GM12865 (cell line): Measurements from ENCODE around the gene ALDH5A1.

ENCODE experiments used
- DNase-seq: peaks from one replicate; pipeline ENCODE4 v3.0.0; 2010; ENCODE audit warnings: low read depth
- H3K4me3 ChIP-seq: 2 replicates; pipeline ENCODE4 v1.5.1; 2011; ENCODE audit warnings: mild to moderate bottlenecking, low read depth, low read length, control low read depth
- TF ChIP-seq, protein P1 (sequence below): IDR thresholded peaks from 2 replicates; pipeline ENCODE4 v1.5.1; 2011; ENCODE audit warnings: low read length, control low read depth, low read depth, inconsistent platforms; ENCODE audit not compliant: insufficient read depth; ENCODE audit errors: missing control alignments

Gene ALDH5A1

DNA sequence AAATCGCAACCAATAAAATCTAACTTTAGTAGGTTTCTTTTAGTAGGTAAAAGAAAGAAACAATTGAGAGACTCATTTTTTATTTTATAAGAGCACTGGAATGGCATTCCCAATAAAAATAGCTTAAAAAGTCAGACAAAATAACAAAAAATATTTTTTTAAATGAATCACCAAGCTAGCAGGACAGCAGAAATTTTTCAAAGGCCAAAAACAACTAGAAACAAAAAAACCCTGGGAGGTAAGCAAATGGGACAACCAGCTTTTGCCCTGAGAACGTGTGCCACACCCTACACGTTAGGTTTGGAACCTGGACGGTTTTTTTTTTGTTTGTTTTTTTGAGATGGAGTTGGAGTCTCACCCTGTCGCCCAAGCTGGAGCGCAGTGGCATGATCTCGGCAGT lies 25.0 kb upstream of the ALDH5A1 start:
- DNase-seq = no peak
- TF ChIP-seq, protein P1, sequence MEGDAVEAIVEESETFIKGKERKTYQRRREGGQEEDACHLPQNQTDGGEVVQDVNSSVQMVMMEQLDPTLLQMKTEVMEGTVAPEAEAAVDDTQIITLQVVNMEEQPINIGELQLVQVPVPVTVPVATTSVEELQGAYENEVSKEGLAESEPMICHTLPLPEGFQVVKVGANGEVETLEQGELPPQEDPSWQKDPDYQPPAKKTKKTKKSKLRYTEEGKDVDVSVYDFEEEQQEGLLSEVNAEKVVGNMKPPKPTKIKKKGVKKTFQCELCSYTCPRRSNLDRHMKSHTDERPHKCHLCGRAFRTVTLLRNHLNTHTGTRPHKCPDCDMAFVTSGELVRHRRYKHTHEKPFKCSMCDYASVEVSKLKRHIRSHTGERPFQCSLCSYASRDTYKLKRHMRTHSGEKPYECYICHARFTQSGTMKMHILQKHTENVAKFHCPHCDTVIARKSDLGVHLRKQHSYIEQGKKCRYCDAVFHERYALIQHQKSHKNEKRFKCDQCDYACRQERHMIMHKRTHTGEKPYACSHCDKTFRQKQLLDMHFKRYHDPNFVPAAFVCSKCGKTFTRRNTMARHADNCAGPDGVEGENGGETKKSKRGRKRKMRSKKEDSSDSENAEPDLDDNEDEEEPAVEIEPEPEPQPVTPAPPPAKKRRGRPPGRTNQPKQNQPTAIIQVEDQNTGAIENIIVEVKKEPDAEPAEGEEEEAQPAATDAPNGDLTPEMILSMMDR = no peak
- H3K4me3 ChIP-seq = no peak overlapping the region

DNA sequence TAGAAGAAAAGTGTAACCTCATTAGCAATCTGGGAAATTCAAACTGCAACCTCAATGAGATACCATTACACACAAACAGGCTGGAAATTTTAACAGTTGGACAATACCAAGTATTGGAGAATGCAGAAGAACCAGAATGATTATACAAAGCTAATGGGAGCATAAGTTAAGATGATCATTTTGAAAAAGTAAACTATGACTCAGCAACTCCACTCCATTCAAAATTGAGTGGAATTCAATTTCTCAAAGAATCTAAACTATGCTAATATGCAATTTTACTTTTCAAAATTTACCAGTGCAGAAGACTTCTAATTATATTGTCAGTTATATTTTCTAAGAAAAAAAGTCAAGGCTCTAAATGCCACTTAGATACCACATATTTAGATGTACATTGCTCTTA lies 22.6 kb upstream of the ALDH5A1 start:
- H3K4me3 ChIP-seq = no peak overlapping the region
- TF ChIP-seq, protein P1 = no peak
- DNase-seq = no peak

DNA sequence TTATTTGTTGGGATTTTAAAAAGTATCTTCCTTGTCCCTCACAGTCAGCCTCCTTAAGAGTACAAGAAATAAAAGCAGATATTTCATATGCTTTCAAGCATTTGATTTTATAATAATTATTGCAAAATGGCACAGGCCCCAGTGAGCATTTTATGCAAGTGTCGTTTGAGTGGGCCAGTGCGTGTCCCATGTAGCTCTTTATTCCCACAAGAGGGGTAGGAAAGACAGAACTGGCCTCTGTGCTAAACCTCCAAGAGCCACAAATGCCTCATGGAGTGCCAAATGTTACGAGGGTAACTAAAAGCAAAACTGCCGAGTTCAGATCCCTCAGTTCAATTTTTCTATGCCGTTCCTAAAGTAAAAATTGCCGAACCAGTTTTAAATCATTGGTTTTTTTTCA lies 18.1 kb upstream of the ALDH5A1 start:
- H3K4me3 ChIP-seq = no peak overlapping the region
- TF ChIP-seq, protein P1 = no peak
- no peak for DNase-seq

DNA sequence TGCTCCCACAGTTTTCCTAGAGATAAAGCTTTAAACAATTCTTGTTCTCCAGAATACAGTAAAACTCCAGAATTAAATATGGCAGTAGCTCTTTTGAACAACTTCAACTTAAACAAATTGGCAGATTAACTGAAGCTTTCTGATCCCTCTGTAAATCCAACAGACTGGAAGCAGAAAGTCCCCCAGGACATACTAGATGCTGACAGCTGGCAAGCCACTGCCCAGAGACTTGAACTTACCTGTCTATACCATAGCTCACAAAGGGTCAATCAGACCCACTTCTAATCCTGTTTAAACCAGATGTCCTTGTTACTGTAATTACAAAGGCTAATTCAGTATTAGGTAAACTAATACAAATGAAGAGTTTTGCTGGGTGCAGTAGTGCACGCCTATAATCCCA lies 17.7 kb upstream of the ALDH5A1 start:
- no peak overlapping the region for H3K4me3 ChIP-seq
- DNase-seq = no peak
- TF ChIP-seq, protein P1 = no peak

DNA sequence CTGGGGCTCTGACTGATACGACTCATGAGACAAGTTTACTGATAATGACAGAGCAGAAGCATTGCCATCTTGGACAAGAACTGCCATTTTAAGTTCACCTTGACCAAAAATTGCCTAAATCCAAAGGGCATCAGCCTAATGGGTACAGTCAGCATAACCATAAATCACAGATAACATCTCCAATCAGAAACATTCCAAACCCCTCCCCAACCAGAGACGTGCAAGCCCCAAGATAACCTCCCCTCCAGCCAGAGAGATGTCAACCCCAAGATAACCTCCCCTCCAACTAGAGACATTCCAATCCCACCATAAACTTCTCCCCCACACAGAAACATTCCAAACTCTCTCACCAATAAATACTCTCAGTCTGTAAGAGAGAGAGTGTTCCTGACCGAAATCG lies 15.9 kb upstream of the ALDH5A1 start:
- TF ChIP-seq, protein P1 = no peak
- DNase-seq = no peak
- H3K4me3 ChIP-seq = no peak overlapping the region

DNA sequence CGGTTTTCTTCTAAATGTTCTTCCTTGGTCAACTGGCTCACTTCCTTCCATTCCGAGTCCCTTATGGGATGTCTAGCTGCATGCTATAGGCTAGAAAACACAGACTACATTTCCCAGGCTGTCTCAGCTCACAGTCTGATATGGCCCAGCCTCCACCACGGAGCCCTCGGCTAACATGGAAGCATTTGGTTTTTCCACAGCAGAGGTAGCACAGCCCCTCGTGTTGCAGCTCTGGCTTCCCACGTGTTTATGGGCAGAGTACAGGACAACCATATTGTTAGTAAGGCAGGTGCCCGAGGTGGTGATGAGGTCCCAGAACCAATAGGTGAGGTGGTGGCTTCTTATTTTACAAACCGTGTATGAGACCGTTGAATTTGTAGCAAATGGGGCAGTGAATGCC lies 14.1 kb upstream of the ALDH5A1 start:
- DNase-seq = no peak
- TF ChIP-seq, protein P1 = no peak
- no peak overlapping the region for H3K4me3 ChIP-seq

DNA sequence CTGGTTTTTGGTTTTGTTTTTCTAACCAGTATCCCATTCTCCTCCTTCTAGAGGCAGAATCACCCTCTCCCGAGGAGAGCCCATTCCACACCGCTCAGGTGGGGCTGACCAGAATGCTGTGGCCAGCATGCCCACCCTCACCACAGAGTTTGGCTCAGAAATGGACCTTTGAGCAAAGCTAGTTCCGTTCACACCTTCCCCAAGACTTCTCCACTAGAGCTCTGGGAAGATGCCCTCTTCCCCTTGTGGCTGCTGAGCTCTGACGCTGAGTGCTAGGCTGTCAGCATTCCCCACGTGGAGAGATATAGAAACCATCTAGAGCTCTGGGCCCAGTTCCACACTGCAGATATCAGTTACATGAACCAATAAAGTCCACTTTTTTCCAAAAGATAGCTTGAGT lies 13.3 kb upstream of the ALDH5A1 start:
- TF ChIP-seq, protein P1 = no peak
- DNase-seq = no peak
- no peak overlapping the region for H3K4me3 ChIP-seq
